Keratinocyte (primary cell): ENCODE results near the gene MCM9. TPM values are rescaled to one million over a fixed set of nuclear protein-coding genes. Genes with fewer than 3 reads are reported as not detected.

Experiments used
- DNase-seq: peaks from one replicate; pipeline ENCODE4 v3.0.0-alpha.2; 2011; ENCODE audit warnings: low read depth, missing footprints, low spot score
- FAIRE-seq: peaks from 2 replicates; lab custom pipeline; 2011; peaks lifted over from hg19 to GRCh38; lab: Jason Lieb, UNC
- H2AFZ ChIP-seq: 2 replicates; pipeline ENCODE4 v1.6.0; 2012; ENCODE audit warnings: low read length, control low read depth, inconsistent platforms; ENCODE audit not compliant: control insufficient read depth
- H3K27ac ChIP-seq: 2 replicates; pipeline ENCODE4 v1.5.1; 2011; ENCODE audit warnings: low read length; ENCODE audit not compliant: control insufficient read depth, insufficient read depth
- H3K27me3 ChIP-seq: 3 replicates; pipeline ENCODE4 v1.6.0; 2011; ENCODE audit warnings: low read length; ENCODE audit not compliant: control insufficient read depth, insufficient read depth; ENCODE audit errors: extremely low read depth
- H3K36me3 ChIP-seq, 2 experiments: 2 replicates in 1 of 2; 3 replicates in 1 of 2; pipeline ENCODE4 v1.5.1; 2011; ENCODE audit warnings: low read length in 2 of 2, mild to moderate bottlenecking in 1 of 2; ENCODE audit not compliant: control insufficient read depth in 2 of 2, insufficient read depth in 2 of 2; ENCODE audit errors: extremely low read depth in 1 of 2
- H3K4me1 ChIP-seq: 3 replicates; pipeline ENCODE4 v1.5.1; 2011; ENCODE audit warnings: low read length; ENCODE audit not compliant: control insufficient read depth, insufficient read depth; ENCODE audit errors: extremely low read depth
- H3K4me2 ChIP-seq: 3 replicates; pipeline ENCODE4 v1.6.0; 2011; ENCODE audit warnings: low read depth, low read length; ENCODE audit not compliant: control insufficient read depth, insufficient read depth; ENCODE audit errors: extremely low read depth
- H3K4me3 ChIP-seq, 3 experiments: fragments of 200-600 bp in 1 of 3; sonication (generic) in 1 of 3; 2 replicates in 2 of 3; 3 replicates in 1 of 3; pipeline ENCODE4 v1.5.1; 2011 to 2016; ENCODE audit warnings: low read length in 3 of 3, mild to moderate bottlenecking in 3 of 3, control low read depth in 2 of 3, inconsistent platforms in 1 of 3, low read depth in 1 of 3, mixed read lengths in 1 of 3, mixed run types in 1 of 3, moderate library complexity in 1 of 3; ENCODE audit not compliant: control insufficient read depth in 2 of 3, insufficient read depth in 2 of 3; ENCODE audit errors: extremely low read depth in 1 of 3
- H3K79me2 ChIP-seq: 2 replicates; pipeline ENCODE4 v1.6.0; 2012; ENCODE audit warnings: low read length; ENCODE audit not compliant: control insufficient read depth, insufficient read depth
- H3K9ac ChIP-seq: 3 replicates; pipeline ENCODE4 v1.6.0; 2011; ENCODE audit warnings: low read length; ENCODE audit not compliant: control insufficient read depth, insufficient read depth; ENCODE audit errors: extremely low read depth
- H3K9me1 ChIP-seq: 3 replicates; pipeline ENCODE4 v1.6.0; 2011; ENCODE audit warnings: low read length; ENCODE audit not compliant: control insufficient read depth, insufficient read depth; ENCODE audit errors: extremely low read depth
- H3K9me3 ChIP-seq: 2 replicates; pipeline ENCODE4 v1.5.1; 2012; ENCODE audit warnings: low read depth, low read length; ENCODE audit not compliant: control insufficient read depth
- H4K20me1 ChIP-seq: 3 replicates; pipeline ENCODE4 v1.6.0; 2011; ENCODE audit warnings: low read length; ENCODE audit not compliant: control insufficient read depth, insufficient read depth; ENCODE audit errors: extremely low read depth
- CTCF ChIP-seq, 3 experiments: IDR thresholded peaks in 1 of 3; conservative IDR thresholded peaks in 1 of 3; optimal IDR thresholded peaks in 1 of 3; 2 replicates in 2 of 3; 3 replicates in 1 of 3; pipeline versions ENCODE3 to v1.5.1; 2011; ENCODE audit warnings: low read length in 3 of 3, mild to moderate bottlenecking in 3 of 3, moderate library complexity in 2 of 3, control low read depth in 1 of 3, inconsistent platforms in 1 of 3; ENCODE audit not compliant: insufficient read depth in 2 of 3; ENCODE audit errors: extremely low read depth in 1 of 3
- EZH2 ChIP-seq: IDR thresholded peaks from one replicate; pipeline ENCODE4 v1.6.1; 2012; ENCODE audit warnings: inconsistent platforms, mild to moderate bottlenecking, low read length, moderate library complexity
- dilution Hi-C: fragments of 300-500 bp; cut with MboI; formaldehyde crosslinking; loops from one replicate; pipeline ENCODE4 v1.7.0; 2020; ENCODE audit warnings: low sequenced_read_pairs; ENCODE audit not compliant: extremely low pct_ligation_motif_present
- polyA plus RNA-seq, 5 experiments: library from polyadenylated mRNA; depleted of rRNA in 3 of 5; stranded (reverse) in 3 of 5; stranded (forward) in 1 of 5; unstranded in 1 of 5; fragments of >200 nt; gene quantifications; 1 replicate in 1 of 5; 2 replicates in 3 of 5; 3 replicates in 1 of 5; pipeline versions ENCODE4 v1.2.1 to v1.2.3, GENCODE V29; 2011 to 2012; ENCODE audit warnings: missing spikeins in 2 of 5, low read depth in 1 of 5, low replicate concordance in 1 of 5

MCM9 gene
- polyA plus RNA-seq, 1 donor (not counting 4 experiments of a cell fraction or from before 2014, with no cell fraction given) = 3.1 TPM

GRCh38 chr6:118939683-118940082 is 4.7 kb upstream of the MCM9 start:
- Histone ChIP-seq H3K4me3 (no peak overlapping the region), H3K4me1 (no peaks in the 10 kb centered on the region), H3K27ac (no peak overlapping the region), H3K36me3 (no peaks in the 10 kb centered on the region), H3K79me2 (no peaks in the 10 kb centered on the region), H3K9me3 (no peaks in the 10 kb centered on the region), H4K20me1 (no peaks in the 10 kb centered on the region), H3K9me1 (no peaks in the 10 kb centered on the region), H3K4me2 (no peak overlapping the region), H3K9ac (no peak overlapping the region), H2AFZ (no peak overlapping the region), H3K27me3 (no peaks in the 10 kb centered on the region)
- dilution Hi-C loops = no loop called here
- DNase-seq (no peak), FAIRE-seq (no peak)
- no peak for TF ChIP-seq EZH2
- no peak for TF ChIP-seq CTCF (optimal IDR thresholded peaks at IDR 0.05 in 1 of 3, IDR thresholded peaks at IDR 0.05 in 1 of 3, conservative IDR thresholded peaks at IDR 0.05 in 1 of 3; ENCODE audit: extremely low read depth in 1 of 3, insufficient read depth in 2 of 3, low read length in 3 of 3)

- Histone ChIP-seq H3K4me1 (peaks cover 5% of the 10 kb centered on the region), H3K4me3 (no peak overlapping the region), H4K20me1 (no peaks in the 10 kb centered on the region), H3K9me3 (no peaks in the 10 kb centered on the region), H3K79me2 (peaks cover 5% of the 10 kb centered on the region), H3K27ac (no peak overlapping the region), H3K27me3 (no peaks in the 10 kb centered on the region), H3K36me3 (peaks cover 0 to 2% of the 10 kb centered on the region in 2 experiments), H3K9ac (no peak overlapping the region), H2AFZ (no peak overlapping the region), H3K4me2 (no peak overlapping the region), H3K9me1 (no peaks in the 10 kb centered on the region)
- TF ChIP-seq CTCF (optimal IDR thresholded peaks at IDR 0.05 in 1 of 3, IDR thresholded peaks at IDR 0.05 in 1 of 3, conservative IDR thresholded peaks at IDR 0.05 in 1 of 3; ENCODE audit: extremely low read depth in 1 of 3, insufficient read depth in 2 of 3, low read length in 3 of 3) (no peak), EZH2 (no peak)
- DNase-seq (no peak), FAIRE-seq (no peak)
- dilution Hi-C loops = no loop called here
These were observed 1.2 kb upstream of the MCM9 start for GRCh38 chr6:118935978-118936703.
